ENCODE measurements around the gene COL26A1.

DNA sequence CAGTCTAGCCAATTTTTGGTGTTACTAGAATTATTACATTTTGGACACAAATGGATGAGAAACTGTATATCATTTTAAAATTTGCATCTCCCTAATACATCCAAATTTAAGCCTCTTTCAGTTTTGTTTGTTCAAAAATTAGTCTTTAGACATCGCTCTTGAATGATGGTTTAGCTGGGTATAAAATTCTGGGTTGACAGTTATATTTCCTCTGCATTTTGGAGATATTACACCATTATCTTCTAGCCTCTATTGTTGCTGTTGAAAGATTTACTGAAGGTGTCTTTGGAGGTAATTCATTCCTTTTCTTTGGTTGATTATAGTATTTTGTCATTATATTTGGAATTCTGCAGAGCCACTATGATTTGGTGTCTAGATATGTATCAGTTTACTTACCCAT, 116.5 kb downstream of the COL26A1 start:
- TF ChIP-seq POLR2A (IDR thresholded peaks at IDR 0.05; ENCODE audit: low read length), result no peak
- TF ChIP-seq GATA1 (IDR thresholded peaks at IDR 0.05; ENCODE audit: low read depth, low read length), result no peak
